ENCODE data around the gene RSU1.
"Not testable (repeated sequence)": the region's sequence is repeated elsewhere in the genome, so short reads cannot be mapped to it uniquely, and the experiment has no call there.

The RSU1 gene

GRCh38 chr10:16843252-16843870 is 26.1 kb upstream of the RSU1 start:
- Mint-ChIP-seq H3K27me3 (no peaks in the 10 kb centered on the region), H3K27ac (no peak overlapping the region), H3K36me3 (ENCODE audit: low read depth) (no peaks in the 10 kb centered on the region), H3K9me3 (no peaks in the 10 kb centered on the region), H3K4me1 (ENCODE audit: low read depth) (peaks cover 7% of the 10 kb centered on the region), H3K4me3 (no peak overlapping the region)
- no peak for DNase-seq

- peaks cover 8% of the 10 kb centered on the region for H3K4me1 Mint-ChIP-seq (ENCODE audit: low read depth)
- no peak for DNase-seq
- no peak overlapping the region for H3K27ac Mint-ChIP-seq
- H3K9me3 Mint-ChIP-seq = no peaks in the 10 kb centered on the region
- peak overlapping the region; percentile 23 for H3K4me3 Mint-ChIP-seq
- H3K27me3 Mint-ChIP-seq = no peaks in the 10 kb centered on the region
- no peaks in the 10 kb centered on the region for H3K36me3 Mint-ChIP-seq (ENCODE audit: low read depth)
Observed at GRCh38 chr10:16835228-16835627, 18.0 kb upstream of the RSU1 start.

GRCh38 chr10:16832351-16833080 is 15.3 kb upstream of the RSU1 start:
- no peaks in the 10 kb centered on the region for H3K36me3 Mint-ChIP-seq (ENCODE audit: low read depth)
- no peaks in the 10 kb centered on the region for H3K9me3 Mint-ChIP-seq
- H3K4me3 Mint-ChIP-seq = no peak overlapping the region
- no peak overlapping the region for H3K27ac Mint-ChIP-seq
- no peaks in the 10 kb centered on the region for H3K27me3 Mint-ChIP-seq
- peaks cover 15% of the 10 kb centered on the region for H3K4me1 Mint-ChIP-seq (ENCODE audit: low read depth)
- no peak for DNase-seq

GRCh38 chr10:16828701-16829175 is 11.5 kb upstream of the RSU1 start:
- Mint-ChIP-seq H3K4me1 (ENCODE audit: low read depth) (peaks cover 7% of the 10 kb centered on the region), H3K27ac (no peak overlapping the region), H3K4me3 (no peak overlapping the region), H3K27me3 (no peaks in the 10 kb centered on the region), H3K9me3 (no peaks in the 10 kb centered on the region), H3K36me3 (ENCODE audit: low read depth) (peaks cover 2% of the 10 kb centered on the region)
- DNase-seq = no peak

- Mint-ChIP-seq H3K27ac (no peak overlapping the region), H3K4me3 (no peak overlapping the region), H3K27me3 (no peaks in the 10 kb centered on the region), H3K4me1 (ENCODE audit: low read depth) (peaks cover 7% of the 10 kb centered on the region), H3K9me3 (peaks cover 4% of the 10 kb centered on the region), H3K36me3 (ENCODE audit: low read depth) (peaks cover 7% of the 10 kb centered on the region)
- DNase-seq = peak; percentile 56
Observed at GRCh38 chr10:16828114-16828568, 10.9 kb upstream of the RSU1 start.

GRCh38 chr10:16827474-16827873 is 10.2 kb upstream of the RSU1 start:
- not testable (repeated sequence) for H3K4me3 Mint-ChIP-seq, H3K27ac Mint-ChIP-seq
- peaks cover 10% of the 10 kb centered on the region for H3K36me3 Mint-ChIP-seq (ENCODE audit: low read depth)

GRCh38 chr10:16822726-16823360 is 5.6 kb upstream of the RSU1 start:
- peaks cover 20% of the 10 kb centered on the region for H3K36me3 Mint-ChIP-seq (ENCODE audit: low read depth)
- H3K4me1 Mint-ChIP-seq (ENCODE audit: low read depth) = peaks cover 8% of the 10 kb centered on the region
- H3K9me3 Mint-ChIP-seq = peaks cover 16% of the 10 kb centered on the region
- no peaks in the 10 kb centered on the region for H3K27me3 Mint-ChIP-seq
- H3K27ac Mint-ChIP-seq = no peak overlapping the region
- DNase-seq = no peak
- H3K4me3 Mint-ChIP-seq = no peak overlapping the region

More at GRCh38 chr10:16827474-16827873, 10.2 kb upstream of the RSU1 start:
- H3K9me3 Mint-ChIP-seq; DNase-seq; H3K27me3 Mint-ChIP-seq; H3K4me1 Mint-ChIP-seq (ENCODE audit: low read depth): not testable (repeated sequence)

- H3K4me1 Mint-ChIP-seq (ENCODE audit: low read depth) = peaks cover 6% of the 10 kb centered on the region
- no peak overlapping the region for H3K27ac Mint-ChIP-seq
- peaks cover 16% of the 10 kb centered on the region for H3K9me3 Mint-ChIP-seq
- no peaks in the 10 kb centered on the region for H3K27me3 Mint-ChIP-seq
- peaks cover 22% of the 10 kb centered on the region for H3K36me3 Mint-ChIP-seq (ENCODE audit: low read depth)
- H3K4me3 Mint-ChIP-seq = no peak overlapping the region
- DNase-seq = no peak
Observed at GRCh38 chr10:16822027-16822426, 4.8 kb upstream of the RSU1 start.

GRCh38 chr10:16820421-16820820 is 3.2 kb upstream of the RSU1 start:
- H3K4me1 Mint-ChIP-seq (ENCODE audit: low read depth) = peaks cover 16% of the 10 kb centered on the region
- H3K4me3 Mint-ChIP-seq = no peak overlapping the region
- no peak overlapping the region for H3K27ac Mint-ChIP-seq
- DNase-seq = no peak
- peaks cover 29% of the 10 kb centered on the region for H3K36me3 Mint-ChIP-seq (ENCODE audit: low read depth)
- no peaks in the 10 kb centered on the region for H3K27me3 Mint-ChIP-seq
- peaks cover 16% of the 10 kb centered on the region for H3K9me3 Mint-ChIP-seq

- Mint-ChIP-seq H3K27me3 (no peaks in the 10 kb centered on the region), H3K9me3 (peaks cover 16% of the 10 kb centered on the region), H3K36me3 (ENCODE audit: low read depth) (peaks cover 33% of the 10 kb centered on the region), H3K4me1 (ENCODE audit: low read depth) (peaks cover 20% of the 10 kb centered on the region), H3K27ac (no peak overlapping the region), H3K4me3 (no peak overlapping the region)
- DNase-seq = no peak
Observed at GRCh38 chr10:16820018-16820417, 2.8 kb upstream of the RSU1 start.

- H3K36me3 Mint-ChIP-seq (ENCODE audit: low read depth) = peaks cover 36% of the 10 kb centered on the region
- no peak overlapping the region for H3K27ac Mint-ChIP-seq
- no peak overlapping the region for H3K4me3 Mint-ChIP-seq
- no peak for DNase-seq
- peaks cover 16% of the 10 kb centered on the region for H3K9me3 Mint-ChIP-seq
- no peaks in the 10 kb centered on the region for H3K27me3 Mint-ChIP-seq
- H3K4me1 Mint-ChIP-seq (ENCODE audit: low read depth) = peaks cover 26% of the 10 kb centered on the region
Observed at GRCh38 chr10:16819436-16819835, 2.2 kb upstream of the RSU1 start.

- DNase-seq = no peak
- Mint-ChIP-seq H3K27ac (no peak overlapping the region), H3K4me3 (no peak overlapping the region), H3K9me3 (peaks cover 16% of the 10 kb centered on the region), H3K4me1 (ENCODE audit: low read depth) (peaks cover 26% of the 10 kb centered on the region), H3K27me3 (no peaks in the 10 kb centered on the region), H3K36me3 (ENCODE audit: low read depth) (peaks cover 37% of the 10 kb centered on the region)
Observed at GRCh38 chr10:16819026-16819425, 1.8 kb upstream of the RSU1 start.

- peaks cover 3% of the 10 kb centered on the region for H3K9me3 Mint-ChIP-seq
- DNase-seq = no peak
- no peaks in the 10 kb centered on the region for H3K27me3 Mint-ChIP-seq
- peak overlapping the region; percentile 95 for H3K27ac Mint-ChIP-seq
- peak overlapping the region; percentile 95 for H3K4me3 Mint-ChIP-seq
- peaks cover 34% of the 10 kb centered on the region for H3K36me3 Mint-ChIP-seq (ENCODE audit: low read depth)
- peaks cover 31% of the 10 kb centered on the region for H3K4me1 Mint-ChIP-seq (ENCODE audit: low read depth)
Observed at GRCh38 chr10:16816830-16817124, 447 bp downstream of the RSU1 start.

GRCh38 chr10:16816171-16816570 is 1.1 kb downstream of the RSU1 start:
- Mint-ChIP-seq H3K27me3 (no peaks in the 10 kb centered on the region), H3K4me3 (peak overlapping the region; percentile 95), H3K9me3 (no peaks in the 10 kb centered on the region), H3K4me1 (ENCODE audit: low read depth) (peaks cover 37% of the 10 kb centered on the region), H3K27ac (peak overlapping the region; percentile 50), H3K36me3 (ENCODE audit: low read depth) (peaks cover 37% of the 10 kb centered on the region)
- no peak for DNase-seq

GRCh38 chr10:16814012-16814411 is 3.2 kb downstream of the RSU1 start:
- no peak overlapping the region for H3K4me3 Mint-ChIP-seq
- no peak overlapping the region for H3K27ac Mint-ChIP-seq
- no peak for DNase-seq
- H3K4me1 Mint-ChIP-seq (ENCODE audit: low read depth) = peaks cover 45% of the 10 kb centered on the region
- peaks cover 53% of the 10 kb centered on the region for H3K36me3 Mint-ChIP-seq (ENCODE audit: low read depth)
- H3K27me3 Mint-ChIP-seq = no peaks in the 10 kb centered on the region
- H3K9me3 Mint-ChIP-seq = no peaks in the 10 kb centered on the region
